MM.1S (cell line): Measurements from ENCODE around the gene GAL.

ENCODE experiments used
- DNase-seq: peaks from one replicate; pipeline ENCODE4 v3.0.0-alpha.2; 2015
- H2AFZ ChIP-seq: fragments of 300-600 bp; sonication (generic); 2 replicates; pipeline ENCODE4 v1.6.0; 2016; ENCODE audit warnings: antibody characterized with exemption, low read length
- H3F3A ChIP-seq: fragments of 300-600 bp; sonication (generic); 2 replicates; pipeline ENCODE4 v1.6.1; 2016; ENCODE audit warnings: mild to moderate bottlenecking, antibody characterized with exemption, low read length, moderate library complexity, mixed read lengths; ENCODE audit not compliant: insufficient read depth
- H3K27ac ChIP-seq: fragments of 300-600 bp; sonication (generic); 2 replicates; pipeline ENCODE4 v1.5.1; 2016; ENCODE audit warnings: mild to moderate bottlenecking, low read length
- H3K27me3 ChIP-seq: fragments of 300-600 bp; sonication (generic); replicated peaks from 2 replicates; pipeline ENCODE4 v1.6.0; 2016; ENCODE audit warnings: low read length; ENCODE audit not compliant: insufficient read depth
- H3K36me3 ChIP-seq: fragments of 300-600 bp; sonication (generic); replicated peaks from 2 replicates; pipeline ENCODE4 v1.6.1; 2016; ENCODE audit warnings: mild to moderate bottlenecking, low read length, mixed read lengths; ENCODE audit not compliant: insufficient read depth
- H3K4me1 ChIP-seq: fragments of 300-600 bp; sonication (generic); 2 replicates; pipeline ENCODE4 v1.6.1; 2016; ENCODE audit warnings: low read length, mixed read lengths
- H3K4me2 ChIP-seq: fragments of 300-600 bp; sonication (generic); 2 replicates; pipeline ENCODE4 v1.6.0; 2016; ENCODE audit warnings: low read depth, low read length
- H3K4me3 ChIP-seq: fragments of 300-600 bp; sonication (generic); 2 replicates; pipeline ENCODE4 v1.5.1; 2016; ENCODE audit warnings: low read length, mixed read lengths
- H3K79me2 ChIP-seq: fragments of 300-600 bp; sonication (generic); 2 replicates; pipeline ENCODE4 v1.6.1; 2016; ENCODE audit warnings: mixed run types, low read length, mixed read lengths
- H3K9ac ChIP-seq: fragments of 300-600 bp; sonication (generic); 2 replicates; pipeline ENCODE4 v1.6.1; 2016; ENCODE audit warnings: low read length, mixed read lengths
- H3K9me2 ChIP-seq: fragments of 300-600 bp; sonication (generic); replicated peaks from 2 replicates; pipeline ENCODE4 v1.6.1; 2016; ENCODE audit warnings: mild to moderate bottlenecking, low read length, mixed read lengths; ENCODE audit not compliant: insufficient read depth
- H3K9me3 ChIP-seq: fragments of 300-600 bp; sonication (generic); replicated peaks from 2 replicates; pipeline ENCODE4 v1.6.1; 2016; ENCODE audit warnings: mild to moderate bottlenecking, low read length, mixed read lengths; ENCODE audit not compliant: insufficient read depth
- H4K20me1 ChIP-seq: fragments of 300-600 bp; sonication (generic); 2 replicates; pipeline ENCODE4 v1.6.1; 2016; ENCODE audit warnings: mild to moderate bottlenecking, low read length, moderate library complexity, mixed read lengths; ENCODE audit not compliant: insufficient read depth
- CTCF ChIP-seq: fragments of 300-600 bp; sonication (generic); IDR thresholded peaks from 2 replicates; pipeline ENCODE4 v1.5.1; 2016; ENCODE audit warnings: antibody characterized with exemption, low read length, mixed read lengths
- EZH2 ChIP-seq: fragments of 300-600 bp; sonication (generic); optimal IDR thresholded peaks from 2 replicates; pipeline ENCODE3; 2017; ENCODE audit warnings: low read depth, mild to moderate bottlenecking, antibody characterized with exemption, low read length, mixed read lengths
- EZH2phosphoT487 ChIP-seq: fragments of 300-600 bp; sonication (generic); IDR thresholded peaks from 2 replicates; pipeline ENCODE4 v1.6.1; 2018; ENCODE audit warnings: antibody characterized with exemption, low read length

Gene GAL

GRCh38 chr11:68691402-68691784 is 7.0 kb downstream of the GAL start:
- Histone ChIP-seq H3K27me3 (peaks cover 51% of the 10 kb centered on the region), H3K36me3 (no peaks in the 10 kb centered on the region), H4K20me1 (no peaks in the 10 kb centered on the region), H3K4me2 (no peak overlapping the region), H3K9me2 (no peaks in the 10 kb centered on the region), H3K9ac (no peak overlapping the region), H3K27ac (no peak overlapping the region), H3K79me2 (no peaks in the 10 kb centered on the region), H3K4me1 (no peaks in the 10 kb centered on the region), H2AFZ (no peak overlapping the region), H3F3A (no peaks in the 10 kb centered on the region), H3K4me3 (no peak overlapping the region), H3K9me3 (no peaks in the 10 kb centered on the region)
- TF ChIP-seq EZH2: no peak
- TF ChIP-seq EZH2phosphoT487: no peak
- no peak for TF ChIP-seq CTCF
- no peak for DNase-seq

GRCh38 chr11:68692115-68692514 is 7.8 kb downstream of the GAL start:
- Histone ChIP-seq H3F3A (no peaks in the 10 kb centered on the region), H3K79me2 (no peaks in the 10 kb centered on the region), H3K27ac (no peak overlapping the region), H3K9me3 (no peaks in the 10 kb centered on the region), H3K36me3 (no peaks in the 10 kb centered on the region), H3K4me3 (no peak overlapping the region), H3K4me2 (no peak overlapping the region), H4K20me1 (no peaks in the 10 kb centered on the region), H3K27me3 (peaks cover 44% of the 10 kb centered on the region), H3K4me1 (no peaks in the 10 kb centered on the region), H3K9me2 (no peaks in the 10 kb centered on the region), H3K9ac (no peak overlapping the region), H2AFZ (no peak overlapping the region)
- DNase-seq: no peak
- no peak for TF ChIP-seq EZH2phosphoT487
- no peak for TF ChIP-seq EZH2
- no peak for TF ChIP-seq CTCF

- H3K4me2 ChIP-seq: no peak overlapping the region
- no peaks in the 10 kb centered on the region for H3K9me3 ChIP-seq
- DNase-seq: no peak
- no peak overlapping the region for H3K27ac ChIP-seq
- H3K9ac ChIP-seq: no peak overlapping the region
- H3K79me2 ChIP-seq: no peaks in the 10 kb centered on the region
- no peaks in the 10 kb centered on the region for H3K36me3 ChIP-seq
- TF ChIP-seq CTCF (no peak), EZH2 (no peak), EZH2phosphoT487 (no peak)
- H3F3A ChIP-seq: no peaks in the 10 kb centered on the region
- H4K20me1 ChIP-seq: no peaks in the 10 kb centered on the region
- peaks cover 36% of the 10 kb centered on the region for H3K27me3 ChIP-seq
- no peak overlapping the region for H2AFZ ChIP-seq
- no peak overlapping the region for H3K4me3 ChIP-seq
- H3K9me2 ChIP-seq: no peaks in the 10 kb centered on the region
- H3K4me1 ChIP-seq: no peaks in the 10 kb centered on the region
These were observed 8.6 kb downstream of the GAL start for GRCh38 chr11:68692871-68693483.
